Measurements from ENCODE around the gene ZNF672. TPM values are rescaled to one million over a fixed set of nuclear protein-coding genes. Genes with fewer than 3 reads are reported as not detected.
"Not testable (repeated sequence)": the region's sequence is repeated elsewhere in the genome, so short reads cannot be mapped to it uniquely, and the experiment has no call there.

The ZNF672 gene
- total and polyA plus RNA-seq, 4 donors, result 6.4 to 28.0 (median 20.1) TPM

GRCh38 chr1:248881261-248881660 is 43.2 kb downstream of the ZNF672 start:
- WGBS, result 88% methylated on average over 1 of the region's 1 CpG
- TF ChIP-seq, protein P1, sequence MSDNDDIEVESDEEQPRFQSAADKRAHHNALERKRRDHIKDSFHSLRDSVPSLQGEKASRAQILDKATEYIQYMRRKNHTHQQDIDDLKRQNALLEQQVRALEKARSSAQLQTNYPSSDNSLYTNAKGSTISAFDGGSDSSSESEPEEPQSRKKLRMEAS (IDR thresholded peaks at IDR 0.05), result no peak
- no peak for TF ChIP-seq FOXA1 (IDR thresholded peaks at IDR 0.05)
- no peak for TF ChIP-seq EGR1 (IDR thresholded peaks at IDR 0.05; ENCODE audit: low read depth in 2 of 2)
- no peak for TF ChIP-seq HNF4G (IDR thresholded peaks at IDR 0.05)
- no peak for TF ChIP-seq GABPA (IDR thresholded peaks at IDR 0.05 in 1 of 2, conservative IDR thresholded peaks at IDR 0.05 in 1 of 2)
- no peak for TF ChIP-seq HNF4A (conservative IDR thresholded peaks at IDR 0.05)
- TF ChIP-seq SP1 (IDR thresholded peaks at IDR 0.05), result no peak
- TF ChIP-seq, protein P2, sequence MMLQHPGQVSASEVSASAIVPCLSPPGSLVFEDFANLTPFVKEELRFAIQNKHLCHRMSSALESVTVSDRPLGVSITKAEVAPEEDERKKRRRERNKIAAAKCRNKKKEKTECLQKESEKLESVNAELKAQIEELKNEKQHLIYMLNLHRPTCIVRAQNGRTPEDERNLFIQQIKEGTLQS (IDR thresholded peaks at IDR 0.05), result no peak
- TF ChIP-seq RAD21 (IDR thresholded peaks at IDR 0.05), result no peak
- DNase-seq (ENCODE audit: low spot score), result no peak
- Histone ChIP-seq H3K9ac (ENCODE audit: low read depth in 1 of 2, low read length in 2 of 2) (no peak overlapping the region), H3K4me1 (ENCODE audit: control insufficient read depth in 4 of 4, insufficient read depth in 4 of 4, low read length in 3 of 4) (no peaks in the 10 kb centered on the region), H3K4me3 (ENCODE audit: low read depth in 1 of 3, low read length in 3 of 3) (no peak overlapping the region), H3K36me3 (ENCODE audit: control insufficient read depth in 4 of 4, insufficient read depth in 3 of 4, low read depth in 1 of 4, low read length in 3 of 4) (no peaks in the 10 kb centered on the region), H3K9me3 (ENCODE audit: control insufficient read depth in 4 of 4, low read length in 3 of 4) (no peaks in the 10 kb centered on the region), H3K27ac (ENCODE audit: low read depth in 1 of 2, low read length in 2 of 2) (no peak overlapping the region), H3K27me3 (ENCODE audit: control insufficient read depth in 4 of 4, insufficient read depth in 4 of 4, low read length in 3 of 4) (no peaks in the 10 kb centered on the region)

DNA sequence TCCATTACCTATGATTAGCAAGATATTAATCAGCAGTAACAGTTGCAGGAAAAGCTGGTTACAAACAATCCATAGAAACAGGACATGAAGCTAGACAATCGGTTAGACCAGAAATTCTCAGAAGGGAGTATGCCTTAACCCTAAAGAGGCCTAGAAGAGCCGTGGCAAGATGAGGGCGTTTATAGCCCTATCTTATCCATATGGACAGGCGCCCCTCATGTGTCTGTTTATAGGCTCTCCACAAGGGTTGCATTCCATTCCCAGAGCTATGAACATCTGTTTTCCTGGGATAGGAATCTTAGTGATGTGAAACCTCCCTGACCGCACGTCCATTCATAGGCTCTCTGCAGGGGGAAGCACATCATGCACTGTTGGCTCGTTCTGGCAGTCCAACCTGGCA is 44.4 kb downstream of the ZNF672 start:
- not testable (repeated sequence) for H3K9me3 ChIP-seq (ENCODE audit: control insufficient read depth in 4 of 4, low read length in 3 of 4); H3K4me3 ChIP-seq (ENCODE audit: low read depth in 1 of 3, low read length in 3 of 3); H3K27me3 ChIP-seq (ENCODE audit: control insufficient read depth in 4 of 4, insufficient read depth in 4 of 4, low read length in 3 of 4); DNase-seq (ENCODE audit: low spot score); H3K36me3 ChIP-seq (ENCODE audit: control insufficient read depth in 4 of 4, insufficient read depth in 3 of 4, low read depth in 1 of 4, low read length in 3 of 4); H3K4me1 ChIP-seq (ENCODE audit: control insufficient read depth in 4 of 4, insufficient read depth in 4 of 4, low read length in 3 of 4); H3K9ac ChIP-seq (ENCODE audit: low read depth in 1 of 2, low read length in 2 of 2); H3K27ac ChIP-seq (ENCODE audit: low read depth in 1 of 2, low read length in 2 of 2)
- 75% methylated on average over 7 of the region's 7 CpGs for WGBS

DNA sequence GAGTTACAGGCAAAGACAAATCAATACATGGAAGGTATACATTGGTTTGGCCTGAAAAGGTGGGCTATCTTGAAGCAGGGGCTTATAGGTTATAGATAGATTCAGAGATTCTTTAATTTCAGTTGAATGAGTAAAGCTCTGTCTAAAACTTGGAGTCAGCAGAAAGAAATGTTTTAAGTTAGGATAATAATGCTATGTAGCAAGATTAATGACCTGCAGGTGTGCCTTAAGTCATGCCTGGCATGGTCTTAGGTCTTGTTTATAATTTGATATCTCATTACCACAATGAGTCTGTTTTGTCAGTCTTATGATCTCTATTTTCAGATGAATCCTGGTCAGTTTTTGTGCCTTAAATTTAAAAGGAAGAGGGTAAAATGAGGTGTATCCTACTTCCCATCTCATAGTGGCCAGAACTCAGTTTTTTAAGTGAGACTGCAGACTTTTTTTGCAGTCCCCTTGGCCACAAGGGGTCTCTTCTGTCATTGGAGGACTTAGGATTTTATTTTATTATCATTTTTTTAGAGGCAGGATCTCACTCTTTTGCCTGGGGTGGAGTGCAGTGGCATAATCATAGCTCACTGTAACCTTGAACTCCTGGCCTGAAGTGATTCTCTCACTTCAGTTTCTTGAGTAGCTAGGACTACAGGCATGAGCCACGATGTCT is 46.7 kb downstream of the ZNF672 start:
- H3K4me3 ChIP-seq (ENCODE audit: low read depth in 1 of 3, low read length in 3 of 3), result no peak overlapping the region
- H3K36me3 ChIP-seq (ENCODE audit: control insufficient read depth in 4 of 4, insufficient read depth in 3 of 4, low read depth in 1 of 4, low read length in 3 of 4), result no peaks in the 10 kb centered on the region
- no peaks in the 10 kb centered on the region for H3K9me3 ChIP-seq (ENCODE audit: control insufficient read depth in 4 of 4, low read length in 3 of 4)
- TF ChIP-seq CTCF (IDR thresholded peaks at IDR 0.05; ENCODE audit: low read depth, low read length, missing input control) (no peak), NR2F2 (IDR thresholded peaks at IDR 0.05) (no peak), FOXA2 (IDR thresholded peaks at IDR 0.05) (no peak), HNF4A (conservative IDR thresholded peaks at IDR 0.05) (no peak), JUND (IDR thresholded peaks at IDR 0.05) (no peak), TAF1 (conservative IDR thresholded peaks at IDR 0.05) (no peak), SP1 (IDR thresholded peaks at IDR 0.05) (no peak), YY1 (IDR thresholded peaks at IDR 0.05) (no peak), GABPA (IDR thresholded peaks at IDR 0.05 in 1 of 2, conservative IDR thresholded peaks at IDR 0.05 in 1 of 2) (no peak), REST (IDR thresholded peaks at IDR 0.05) (no peak)
- TF ChIP-seq, protein P1 (IDR thresholded peaks at IDR 0.05), result no peak
- no peak for DNase-seq (ENCODE audit: low spot score)
- WGBS, result 78% methylated on average over 1 of the region's 1 CpG
- H3K4me1 ChIP-seq (ENCODE audit: control insufficient read depth in 4 of 4, insufficient read depth in 4 of 4, low read length in 3 of 4), result no peaks in the 10 kb centered on the region
- no peak overlapping the region for H3K9ac ChIP-seq (ENCODE audit: low read depth in 1 of 2, low read length in 2 of 2)
- no peak overlapping the region for H3K27ac ChIP-seq (ENCODE audit: low read depth in 1 of 2, low read length in 2 of 2)
- H3K27me3 ChIP-seq (ENCODE audit: control insufficient read depth in 4 of 4, insufficient read depth in 4 of 4, low read length in 3 of 4), result no peaks in the 10 kb centered on the region

Data from liver (tissue), 9 donors.